ENCODE results near the gene PAX2.

- TF ChIP-seq EZH2phosphoT487 (IDR thresholded peaks at IDR 0.05; ENCODE audit: low read depth, severe bottlenecking, unreplicated experiment) = no peak
- TF ChIP-seq EZH2 (IDR thresholded peaks at IDR 0.05; ENCODE audit: borderline replicate concordance) = no peak
- TF ChIP-seq CTCF (IDR thresholded peaks at IDR 0.05; ENCODE audit: poor library complexity) = no peak
Measured at GRCh38 chr10:100715101-100715444, 30.3 kb upstream of the PAX2 start.

Measured in hepatocyte (in vitro differentiated cells).